H9 (cell line): ENCODE data around the gene ACER3. TPM values are rescaled to one million over a fixed set of nuclear protein-coding genes. Genes with fewer than 3 reads are reported as not detected.

Experiments
- DNase-seq: peaks from one replicate; pipeline ENCODE4 v3.0.0-alpha.2; 2017
- H2AFZ ChIP-seq: one replicate; pipeline ENCODE4 v1.6.1; 2013; ENCODE audit warnings: mild to moderate bottlenecking, low read length, control low read depth, moderate library complexity
- H2AK5ac ChIP-seq: 2 replicates; pipeline ENCODE4 v1.6.1; 2013; ENCODE audit warnings: low read length, control low read depth, mixed read lengths; ENCODE audit not compliant: insufficient read length
- H2BK120ac ChIP-seq: one replicate; pipeline ENCODE4 v1.6.1; 2013; ENCODE audit warnings: low read depth, mild to moderate bottlenecking, low read length, control low read depth, inconsistent platforms; ENCODE audit not compliant: poor library complexity, severe bottlenecking
- H2BK12ac ChIP-seq: 2 replicates; pipeline ENCODE4 v1.6.1; 2013; ENCODE audit warnings: low read length, control low read depth, mixed read lengths, low read depth; ENCODE audit not compliant: insufficient read length
- H2BK15ac ChIP-seq: 2 replicates; pipeline ENCODE4 v1.6.1; 2013; ENCODE audit warnings: low read depth, low read length, control low read depth
- H2BK20ac ChIP-seq: one replicate; pipeline ENCODE4 v1.6.1; 2013; ENCODE audit warnings: low read depth, mild to moderate bottlenecking, low read length, control low read depth, inconsistent platforms; ENCODE audit not compliant: poor library complexity, severe bottlenecking
- H2BK5ac ChIP-seq: 2 replicates; pipeline ENCODE4 v1.6.1; 2013; ENCODE audit warnings: low read length, control low read depth, mixed read lengths; ENCODE audit not compliant: insufficient read length
- H3K14ac ChIP-seq: 2 replicates; pipeline ENCODE4 v1.6.1; 2013; ENCODE audit warnings: low read length, control low read depth; ENCODE audit not compliant: insufficient read depth
- H3K18ac ChIP-seq: 2 replicates; pipeline ENCODE4 v1.6.1; 2013; ENCODE audit warnings: low read depth, mild to moderate bottlenecking, mixed read lengths, low read length, control low read depth; ENCODE audit not compliant: insufficient read length
- H3K23ac ChIP-seq: 2 replicates; pipeline ENCODE4 v1.6.1; 2013; ENCODE audit warnings: low read length, control low read depth, mixed read lengths, low read depth; ENCODE audit not compliant: insufficient read length
- H3K23me2 ChIP-seq: 2 replicates; pipeline ENCODE4 v1.6.1; 2013; ENCODE audit warnings: low read depth, mild to moderate bottlenecking, mixed read lengths, low read length, control low read depth; ENCODE audit not compliant: insufficient read length, poor library complexity, severe bottlenecking
- H3K27ac ChIP-seq: 2 replicates; pipeline ENCODE4 v1.5.1; 2013; ENCODE audit warnings: low read length, control low read depth, mixed read lengths, low read depth; ENCODE audit not compliant: insufficient read length
- H3K27me3 ChIP-seq: 2 replicates; pipeline ENCODE4 v1.6.1; 2013; ENCODE audit warnings: low read length, control low read depth, inconsistent platforms; ENCODE audit not compliant: insufficient read depth
- H3K4ac ChIP-seq: 2 replicates; pipeline ENCODE4 v1.6.1; 2013; ENCODE audit warnings: low read depth, mild to moderate bottlenecking, control low read depth, inconsistent platforms, low read length, moderate library complexity
- H3K4me1 ChIP-seq: 2 replicates; pipeline ENCODE4 v1.6.1; 2013; ENCODE audit warnings: low read length, control low read depth, inconsistent platforms; ENCODE audit not compliant: insufficient read depth
- H3K4me2 ChIP-seq: 2 replicates; pipeline ENCODE4 v1.6.1; 2013; ENCODE audit warnings: low read length, control low read depth, mixed read lengths; ENCODE audit not compliant: insufficient read length, insufficient read depth
- H3K56ac ChIP-seq: 2 replicates; pipeline ENCODE4 v1.6.1; 2013; ENCODE audit warnings: low read depth, mild to moderate bottlenecking, mixed read lengths, low read length, control low read depth; ENCODE audit not compliant: insufficient read length
- H3K79me1 ChIP-seq: 2 replicates; pipeline ENCODE4 v1.6.1; 2013; ENCODE audit warnings: low read depth, mild to moderate bottlenecking, moderate library complexity, low read length, control low read depth, inconsistent platforms; ENCODE audit not compliant: insufficient read depth, poor library complexity, severe bottlenecking
- H3K79me2 ChIP-seq: 2 replicates; pipeline ENCODE4 v1.6.1; 2013; ENCODE audit warnings: low read length, control low read depth, inconsistent platforms; ENCODE audit not compliant: insufficient read depth
- H3K9ac ChIP-seq: 2 replicates; pipeline ENCODE4 v1.6.1; 2013; ENCODE audit warnings: low read length, control low read depth, mixed read lengths; ENCODE audit not compliant: insufficient read length; ENCODE audit errors: extremely low read depth
- H3K9me3 ChIP-seq: one replicate; pipeline ENCODE4 v1.6.1; 2013; ENCODE audit warnings: low read depth, low read length, inconsistent platforms; ENCODE audit not compliant: control insufficient read depth
- H3T11ph ChIP-seq: one replicate; pipeline ENCODE4 v1.6.1; 2013; ENCODE audit warnings: mild to moderate bottlenecking, low read length, control low read depth, inconsistent platforms
- H4K20me1 ChIP-seq: one replicate; pipeline ENCODE4 v1.6.1; 2013; ENCODE audit not compliant: control insufficient read depth, insufficient read length, insufficient read depth
- H4K5ac ChIP-seq: 2 replicates; pipeline ENCODE4 v1.6.1; 2013; ENCODE audit warnings: low read depth, mild to moderate bottlenecking, mixed read lengths, low read length, control low read depth; ENCODE audit not compliant: insufficient read length
- H4K8ac ChIP-seq: replicated peaks from 2 replicates; pipeline ENCODE4 v1.6.1; 2013; ENCODE audit warnings: low read length, control low read depth, mixed read lengths, low read depth; ENCODE audit not compliant: insufficient read length
- H4K91ac ChIP-seq: 2 replicates; pipeline ENCODE4 v1.6.1; 2013; ENCODE audit warnings: low read depth, mild to moderate bottlenecking, moderate library complexity, mixed read lengths, low read length, control low read depth; ENCODE audit not compliant: insufficient read length
- H3K27ac Mint-ChIP-seq, 3 experiments: 2 replicates in 2 of 3; 3 replicates in 1 of 3; pipeline ENCODE4 v1.8.0; 2020 to 2021; ENCODE audit warnings: mixed read lengths in 3 of 3, mild to moderate bottlenecking in 1 of 3, moderate library complexity in 1 of 3
- H3K27me3 Mint-ChIP-seq: 2 replicates; pipeline ENCODE4 v1.8.0; 2021; ENCODE audit warnings: low read depth, mild to moderate bottlenecking, moderate library complexity, mixed read lengths
- H3K36me3 Mint-ChIP-seq, 3 experiments: 2 replicates in 2 of 3; 3 replicates in 1 of 3; pipeline ENCODE4 v1.8.0; 2020 to 2021; ENCODE audit warnings: low read depth in 3 of 3, mixed read lengths in 3 of 3; ENCODE audit not compliant: insufficient read depth in 1 of 3
- H3K4me1 Mint-ChIP-seq, 2 experiments: 2 replicates each; pipeline ENCODE4 v1.8.0; 2020; ENCODE audit warnings: mixed read lengths in 2 of 2
- H3K4me3 Mint-ChIP-seq, 2 experiments: 2 replicates in 1 of 2; 3 replicates in 1 of 2; pipeline ENCODE4 v1.8.0; 2020 to 2021; ENCODE audit warnings: mild to moderate bottlenecking in 2 of 2, mixed read lengths in 2 of 2, moderate library complexity in 1 of 2
- H3K9me3 Mint-ChIP-seq, 2 experiments: 2 replicates in 1 of 2; 3 replicates in 1 of 2; pipeline ENCODE4 v1.8.0; 2020; ENCODE audit warnings: mild to moderate bottlenecking in 2 of 2, mixed read lengths in 2 of 2, moderate library complexity in 1 of 2
- WGBS: extraction: QIAGEN DNeasy Blood & Tissue Kit; methylation state at CpG from one replicate; pipeline ENCODE4 v1.1.7; 2013; ENCODE audit warnings: missing lambda C conversion rate, low lambda C conversion rate, mixed read lengths; ENCODE audit not compliant: insufficient read length; ENCODE audit errors: extremely low coverage; 5-methylcytosine and 5-hydroxymethylcytosine counted together
- total RNA-seq: library from RNA; stranded (reverse); gene quantifications from 2 replicates; pipeline ENCODE4 v1.2.1, GENCODE V29; 2021
- TF ChIP-seq, protein P1 (sequence below): fragments of 200-600 bp; sonication (generic); conservative IDR thresholded peaks from 3 replicates; pipeline ENCODE4 v1.8.0; 2021; ENCODE audit warnings: antibody characterized with exemption, mild to moderate bottlenecking

Gene ACER3
- total RNA-seq, 1 experiment from 2014 or later, result 14.7 TPM

DNA sequence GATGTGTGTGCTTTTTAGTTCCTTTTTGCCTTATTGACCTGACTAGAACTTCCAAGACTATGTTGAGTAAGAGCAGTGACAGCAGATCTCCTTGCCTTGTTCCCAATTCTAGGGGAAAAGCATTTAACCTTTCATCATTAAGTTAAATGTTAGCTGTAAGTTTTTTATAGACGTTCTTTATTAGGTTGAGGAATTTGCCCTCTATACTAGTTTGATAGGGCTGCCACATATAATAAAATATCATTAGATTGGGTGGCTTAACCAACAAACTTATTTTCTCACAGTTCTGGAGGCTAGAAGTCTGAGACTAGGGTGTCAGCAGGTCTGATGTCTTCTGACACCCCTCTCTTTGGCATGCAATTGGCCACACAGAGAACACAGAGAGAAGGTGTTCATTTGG lies 140.9 kb downstream of the ACER3 start:
- no peaks in the 10 kb centered on the region for H3K27me3 ChIP-seq
- H3K79me1 ChIP-seq, result no peaks in the 10 kb centered on the region
- WGBS, result no CpG with 5 or more reads among the region's 1 CpG
- H3K4me1 ChIP-seq, result no peaks in the 10 kb centered on the region; the same call in 1 of the 2 replicates
- no peaks in the 10 kb centered on the region for H3K79me2 ChIP-seq
- H2BK12ac ChIP-seq, result no peak overlapping the region
- H4K5ac ChIP-seq, result no peak overlapping the region
- H3K36me3 Mint-ChIP-seq, result peaks cover under 1 to 10% (median 4%) of the 10 kb centered on the region in 3 experiments; a peak in 6 of 7 replicates
- H4K20me1 ChIP-seq, result no peaks in the 10 kb centered on the region
- H2AFZ ChIP-seq, result no peak overlapping the region
- no peak overlapping the region for H2BK120ac ChIP-seq
- H3K23me2 ChIP-seq, result no peaks in the 10 kb centered on the region
- no peak overlapping the region for H2BK20ac ChIP-seq
- H3K27ac Mint-ChIP-seq, result no peak overlapping the region
- no peak overlapping the region for H3K9ac ChIP-seq
- DNase-seq, result no peak
- H3K4me3 Mint-ChIP-seq, result no peak overlapping the region
- H3K27ac ChIP-seq, result no peak overlapping the region
- H4K8ac ChIP-seq, result no peak overlapping the region
- H3K27me3 Mint-ChIP-seq, result no peaks in the 10 kb centered on the region
- no peak overlapping the region for H2BK5ac ChIP-seq
- TF ChIP-seq, protein P1, sequence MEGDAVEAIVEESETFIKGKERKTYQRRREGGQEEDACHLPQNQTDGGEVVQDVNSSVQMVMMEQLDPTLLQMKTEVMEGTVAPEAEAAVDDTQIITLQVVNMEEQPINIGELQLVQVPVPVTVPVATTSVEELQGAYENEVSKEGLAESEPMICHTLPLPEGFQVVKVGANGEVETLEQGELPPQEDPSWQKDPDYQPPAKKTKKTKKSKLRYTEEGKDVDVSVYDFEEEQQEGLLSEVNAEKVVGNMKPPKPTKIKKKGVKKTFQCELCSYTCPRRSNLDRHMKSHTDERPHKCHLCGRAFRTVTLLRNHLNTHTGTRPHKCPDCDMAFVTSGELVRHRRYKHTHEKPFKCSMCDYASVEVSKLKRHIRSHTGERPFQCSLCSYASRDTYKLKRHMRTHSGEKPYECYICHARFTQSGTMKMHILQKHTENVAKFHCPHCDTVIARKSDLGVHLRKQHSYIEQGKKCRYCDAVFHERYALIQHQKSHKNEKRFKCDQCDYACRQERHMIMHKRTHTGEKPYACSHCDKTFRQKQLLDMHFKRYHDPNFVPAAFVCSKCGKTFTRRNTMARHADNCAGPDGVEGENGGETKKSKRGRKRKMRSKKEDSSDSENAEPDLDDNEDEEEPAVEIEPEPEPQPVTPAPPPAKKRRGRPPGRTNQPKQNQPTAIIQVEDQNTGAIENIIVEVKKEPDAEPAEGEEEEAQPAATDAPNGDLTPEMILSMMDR, result no peak
- H3K9me3 ChIP-seq, result no peaks in the 10 kb centered on the region
- H3K18ac ChIP-seq, result no peak overlapping the region
- peaks cover 4 to 5% of the 10 kb centered on the region in 2 experiments for H3K4me1 Mint-ChIP-seq
- no peak overlapping the region for H2AK5ac ChIP-seq
- H3K4ac ChIP-seq, result no peak overlapping the region
- no peak overlapping the region for H3K56ac ChIP-seq
- no peak overlapping the region for H3K23ac ChIP-seq
- peaks cover 0 to 4% of the 10 kb centered on the region in 2 experiments; a peak in 1 of 5 replicates for H3K9me3 Mint-ChIP-seq
- no peak overlapping the region for H3K4me2 ChIP-seq
- H3K14ac ChIP-seq, result no peak overlapping the region
- H2BK15ac ChIP-seq, result no peak overlapping the region
- no peak overlapping the region for H4K91ac ChIP-seq
- no peak overlapping the region for H3T11ph ChIP-seq
